Cerebellar cortex (tissue), 1 donor: Measurements from ENCODE around the gene C20orf144.

Source experiments
- DNase-seq: peaks from one replicate; pipeline ENCODE4 v3.0.0-alpha.2; 2015; ENCODE audit warnings: low spot score

Gene C20orf144

GRCh38 chr20:33650111-33650752, 11.9 kb upstream of the C20orf144 start:
- no peak for DNase-seq

- no peak for DNase-seq
Measured at GRCh38 chr20:33650753-33651561, 11.2 kb upstream of the C20orf144 start.

- DNase-seq, result no peak
Measured at GRCh38 chr20:33651562-33652048, 10.5 kb upstream of the C20orf144 start.

- DNase-seq, result peak; percentile 72
Measured at GRCh38 chr20:33653218-33653899, 8.8 kb upstream of the C20orf144 start.

GRCh38 chr20:33653900-33654596, 8.1 kb upstream of the C20orf144 start:
- DNase-seq, result no peak

- DNase-seq, result no peak
Measured at GRCh38 chr20:33654680-33655161, 7.4 kb upstream of the C20orf144 start.

- no peak for DNase-seq
Measured at GRCh38 chr20:33655164-33655563, 7.0 kb upstream of the C20orf144 start.

GRCh38 chr20:33656010-33656782, 5.9 kb upstream of the C20orf144 start:
- no peak for DNase-seq

GRCh38 chr20:33656783-33657703, 5.1 kb upstream of the C20orf144 start:
- no peak for DNase-seq

GRCh38 chr20:33657704-33658095, 4.4 kb upstream of the C20orf144 start:
- DNase-seq, result no peak

GRCh38 chr20:33658510-33658909, 3.6 kb upstream of the C20orf144 start:
- no peak for DNase-seq

- DNase-seq, result no peak
Measured at GRCh38 chr20:33658929-33659328, 3.2 kb upstream of the C20orf144 start.

- no peak for DNase-seq
Measured at GRCh38 chr20:33659341-33660034, 2.6 kb upstream of the C20orf144 start.

- DNase-seq, result no peak
Measured at GRCh38 chr20:33660035-33660684, 2.0 kb upstream of the C20orf144 start.

GRCh38 chr20:33660685-33661058, 1.5 kb upstream of the C20orf144 start:
- no peak for DNase-seq

- DNase-seq, result peak; percentile 58
Measured at GRCh38 chr20:33663161-33664084, 1.3 kb downstream of the C20orf144 start.

GRCh38 chr20:33664085-33664761, 2.1 kb downstream of the C20orf144 start:
- no peak for DNase-seq
